Measurements from ENCODE around the gene NT5C1B. TPM values are rescaled to one million over a fixed set of nuclear protein-coding genes. Genes with fewer than 3 reads are reported as not detected.

The NT5C1B gene
- total RNA-seq, 1 donor from 2014 or later: not detected

GRCh38 chr2:18626958-18627650, 37.7 kb upstream of the NT5C1B start:
- TF ChIP-seq CTCF (conservative IDR thresholded peaks at IDR 0.05): no peak
- Mint-ChIP-seq H3K27ac (ENCODE audit: unreplicated experiment) (no peak overlapping the region), H3K27me3 (ENCODE audit: low read depth) (peaks cover 2% of the 10 kb centered on the region), H3K9me3 (peaks cover 9% of the 10 kb centered on the region), H3K36me3 (ENCODE audit: low read depth) (peaks cover 1% of the 10 kb centered on the region), H3K4me3 (no peak overlapping the region), H3K4me1 (no peaks in the 10 kb centered on the region)
- DNase-seq (ENCODE audit: low read depth, low spot score): no peak

GRCh38 chr2:18626256-18626668, 36.9 kb upstream of the NT5C1B start:
- no peaks in the 10 kb centered on the region for H3K4me1 Mint-ChIP-seq
- no peak for TF ChIP-seq CTCF (conservative IDR thresholded peaks at IDR 0.05)
- no peak overlapping the region for H3K27ac Mint-ChIP-seq (ENCODE audit: unreplicated experiment)

GRCh38 chr2:18625563-18625962, 36.2 kb upstream of the NT5C1B start:
- Mint-ChIP-seq H3K36me3 (ENCODE audit: low read depth) (no peaks in the 10 kb centered on the region), H3K9me3 (peaks cover 1% of the 10 kb centered on the region), H3K27ac (ENCODE audit: unreplicated experiment) (no peak overlapping the region), H3K27me3 (ENCODE audit: low read depth) (peaks cover 3% of the 10 kb centered on the region), H3K4me1 (no peaks in the 10 kb centered on the region), H3K4me3 (no peak overlapping the region)
- no peak for TF ChIP-seq CTCF (conservative IDR thresholded peaks at IDR 0.05)
- DNase-seq (ENCODE audit: low read depth, low spot score): no peak

More at GRCh38 chr2:18626256-18626668, 36.9 kb upstream of the NT5C1B start:
- DNase-seq (ENCODE audit: low read depth, low spot score): no peak
- H3K4me3 Mint-ChIP-seq: no peak overlapping the region
- H3K27me3 Mint-ChIP-seq (ENCODE audit: low read depth): peaks cover 3% of the 10 kb centered on the region
- H3K9me3 Mint-ChIP-seq: peaks cover 4% of the 10 kb centered on the region
- H3K36me3 Mint-ChIP-seq (ENCODE audit: low read depth): no peaks in the 10 kb centered on the region

- Mint-ChIP-seq H3K9me3 (no peaks in the 10 kb centered on the region), H3K27ac (ENCODE audit: unreplicated experiment) (no peak overlapping the region), H3K4me1 (no peaks in the 10 kb centered on the region), H3K36me3 (ENCODE audit: low read depth) (no peaks in the 10 kb centered on the region), H3K4me3 (no peak overlapping the region), H3K27me3 (ENCODE audit: low read depth) (peaks cover 3% of the 10 kb centered on the region)
- DNase-seq (ENCODE audit: low read depth, low spot score): no peak
- TF ChIP-seq CTCF (conservative IDR thresholded peaks at IDR 0.05): no peak
These were observed 34.4 kb upstream of the NT5C1B start for GRCh38 chr2:18623782-18624181.

- no peak for DNase-seq (ENCODE audit: low read depth, low spot score)
- Mint-ChIP-seq H3K27ac (ENCODE audit: unreplicated experiment) (no peak overlapping the region), H3K36me3 (ENCODE audit: low read depth) (no peaks in the 10 kb centered on the region), H3K4me1 (no peaks in the 10 kb centered on the region), H3K9me3 (no peaks in the 10 kb centered on the region), H3K4me3 (no peak overlapping the region), H3K27me3 (ENCODE audit: low read depth) (peaks cover 3% of the 10 kb centered on the region)
- no peak for TF ChIP-seq CTCF (conservative IDR thresholded peaks at IDR 0.05)
These were observed 31.7 kb upstream of the NT5C1B start for GRCh38 chr2:18620867-18621632.

All from neural crest cell (in vitro differentiated cells).